Osteocyte (in vitro differentiated cells): ENCODE results near the gene FAM120C. TPM values are rescaled to one million over a fixed set of nuclear protein-coding genes. Genes with fewer than 3 reads are reported as not detected.

ENCODE experiments used
- DNase-seq: peaks from one replicate; pipeline ENCODE4 v3.0.0; 2021; ENCODE audit warnings: mixed read lengths; ENCODE audit not compliant: unreplicated experiment; ENCODE audit errors: extremely low spot score
- H3K27ac Mint-ChIP-seq: one replicate; pipeline ENCODE4 v1.8.0; 2021; ENCODE audit warnings: mild to moderate bottlenecking, mixed read lengths; ENCODE audit not compliant: unreplicated experiment
- H3K27me3 Mint-ChIP-seq: one replicate; pipeline ENCODE4 v1.8.0; 2021; ENCODE audit warnings: mixed read lengths; ENCODE audit not compliant: unreplicated experiment
- H3K36me3 Mint-ChIP-seq: one replicate; pipeline ENCODE4 v1.8.0; 2021; ENCODE audit warnings: mixed read lengths; ENCODE audit not compliant: unreplicated experiment
- H3K4me1 Mint-ChIP-seq: one replicate; pipeline ENCODE4 v1.8.0; 2021; ENCODE audit warnings: mixed read lengths; ENCODE audit not compliant: unreplicated experiment
- H3K4me3 Mint-ChIP-seq: one replicate; pipeline ENCODE4 v1.8.0; 2021; ENCODE audit warnings: mild to moderate bottlenecking, moderate library complexity, mixed read lengths; ENCODE audit not compliant: unreplicated experiment
- H3K9me3 Mint-ChIP-seq: one replicate; pipeline ENCODE4 v1.8.0; 2021; ENCODE audit warnings: mixed read lengths; ENCODE audit not compliant: unreplicated experiment
- long read RNA-seq: library from polyadenylated mRNA; unstranded; transcript quantifications from one replicate; pipeline ENCODE4 v2.0.0, GENCODE V29; 2021
- total RNA-seq: library from RNA; stranded (reverse); gene quantifications from 2 replicates; pipeline ENCODE4 v1.2.1, GENCODE V29; 2021
- TF ChIP-seq, protein P1 (sequence below): fragments of 200-600 bp; sonication (generic); IDR thresholded peaks from 2 replicates; pipeline ENCODE4 v1.5.0; 2021; ENCODE audit warnings: antibody characterized with exemption, mild to moderate bottlenecking, moderate library complexity

The FAM120C gene, protein sequence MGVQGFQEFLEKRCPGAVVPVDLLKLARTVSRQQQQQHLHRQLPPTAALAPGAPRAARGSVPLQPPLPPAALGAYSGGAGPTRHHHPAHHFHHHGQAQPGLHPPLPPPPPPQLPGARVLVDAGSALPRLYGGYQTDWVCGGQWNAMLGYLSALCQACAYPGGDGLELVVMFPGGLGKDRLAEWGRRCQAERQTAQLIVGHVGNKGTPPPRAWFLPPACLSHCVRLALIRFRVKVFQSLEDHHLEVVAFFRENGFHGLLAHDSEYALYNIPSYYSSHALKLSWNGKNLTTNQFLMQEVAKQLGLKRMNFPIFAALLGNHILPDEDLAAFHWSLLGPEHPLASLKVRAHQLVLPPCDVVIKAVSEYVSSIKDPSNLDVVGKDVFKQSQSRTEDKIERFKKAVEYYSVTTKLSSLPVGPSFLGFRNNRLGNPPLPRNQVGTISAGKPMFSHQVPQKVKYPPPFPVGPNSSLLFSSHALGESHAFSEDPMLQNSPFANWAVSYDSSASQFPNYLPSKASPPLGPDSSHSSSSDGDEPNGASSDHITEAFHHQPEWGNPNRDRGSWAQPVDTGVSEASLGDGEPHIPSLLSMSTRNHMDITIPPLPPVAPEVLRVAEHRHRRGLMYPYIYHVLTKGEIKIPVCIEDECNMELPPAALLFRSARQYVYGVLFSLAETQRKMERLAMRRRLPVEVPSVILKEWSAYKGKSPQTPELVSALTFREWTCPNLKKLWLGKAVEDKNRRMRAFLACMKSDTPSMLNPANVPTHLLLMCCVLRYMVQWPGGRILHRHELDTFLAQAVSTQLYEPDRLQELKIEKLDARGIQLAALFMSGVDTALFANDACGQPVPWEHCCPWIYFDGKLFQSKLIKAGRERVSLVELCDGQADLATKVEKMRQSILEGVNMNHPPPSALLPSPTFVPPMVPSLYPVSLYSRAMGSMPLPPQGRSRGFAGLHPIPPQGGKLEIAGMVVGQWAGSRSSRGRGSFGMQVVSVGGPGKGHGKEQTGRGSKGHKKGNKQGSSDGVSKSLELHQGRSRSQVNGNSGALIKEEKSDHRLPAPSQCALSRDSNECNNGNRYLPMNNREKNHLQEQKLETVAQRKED
- total RNA-seq, result 11.6 and 12.0 TPM in 2 replicates
- long read RNA-seq, partial matches to known transcripts, result 0 of 4 reads
- long read RNA-seq, other reads (novel, unspliced or antisense), result 4 of 4 reads

GRCh38 chrX:54182864-54183613 lies at the start of gene FAM120C:
Gene FAM120C (minus strand): TSS chrX:54183254. CDS start chrX:54183198, 56 bp downstream.
- Mint-ChIP-seq H3K36me3 (no peaks in the 10 kb centered on the region), H3K27me3 (no peaks in the 10 kb centered on the region), H3K9me3 (peaks cover 3% of the 10 kb centered on the region), H3K27ac (peak within 1 kb of the TSS; percentile 87), H3K4me3 (peak within 1 kb of the TSS; percentile 77), H3K4me1 (peaks cover 35% of the 10 kb centered on the region)
- TF ChIP-seq, protein P1, sequence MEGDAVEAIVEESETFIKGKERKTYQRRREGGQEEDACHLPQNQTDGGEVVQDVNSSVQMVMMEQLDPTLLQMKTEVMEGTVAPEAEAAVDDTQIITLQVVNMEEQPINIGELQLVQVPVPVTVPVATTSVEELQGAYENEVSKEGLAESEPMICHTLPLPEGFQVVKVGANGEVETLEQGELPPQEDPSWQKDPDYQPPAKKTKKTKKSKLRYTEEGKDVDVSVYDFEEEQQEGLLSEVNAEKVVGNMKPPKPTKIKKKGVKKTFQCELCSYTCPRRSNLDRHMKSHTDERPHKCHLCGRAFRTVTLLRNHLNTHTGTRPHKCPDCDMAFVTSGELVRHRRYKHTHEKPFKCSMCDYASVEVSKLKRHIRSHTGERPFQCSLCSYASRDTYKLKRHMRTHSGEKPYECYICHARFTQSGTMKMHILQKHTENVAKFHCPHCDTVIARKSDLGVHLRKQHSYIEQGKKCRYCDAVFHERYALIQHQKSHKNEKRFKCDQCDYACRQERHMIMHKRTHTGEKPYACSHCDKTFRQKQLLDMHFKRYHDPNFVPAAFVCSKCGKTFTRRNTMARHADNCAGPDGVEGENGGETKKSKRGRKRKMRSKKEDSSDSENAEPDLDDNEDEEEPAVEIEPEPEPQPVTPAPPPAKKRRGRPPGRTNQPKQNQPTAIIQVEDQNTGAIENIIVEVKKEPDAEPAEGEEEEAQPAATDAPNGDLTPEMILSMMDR, result no peak
- DNase-seq, result peak; percentile 86

DNA sequence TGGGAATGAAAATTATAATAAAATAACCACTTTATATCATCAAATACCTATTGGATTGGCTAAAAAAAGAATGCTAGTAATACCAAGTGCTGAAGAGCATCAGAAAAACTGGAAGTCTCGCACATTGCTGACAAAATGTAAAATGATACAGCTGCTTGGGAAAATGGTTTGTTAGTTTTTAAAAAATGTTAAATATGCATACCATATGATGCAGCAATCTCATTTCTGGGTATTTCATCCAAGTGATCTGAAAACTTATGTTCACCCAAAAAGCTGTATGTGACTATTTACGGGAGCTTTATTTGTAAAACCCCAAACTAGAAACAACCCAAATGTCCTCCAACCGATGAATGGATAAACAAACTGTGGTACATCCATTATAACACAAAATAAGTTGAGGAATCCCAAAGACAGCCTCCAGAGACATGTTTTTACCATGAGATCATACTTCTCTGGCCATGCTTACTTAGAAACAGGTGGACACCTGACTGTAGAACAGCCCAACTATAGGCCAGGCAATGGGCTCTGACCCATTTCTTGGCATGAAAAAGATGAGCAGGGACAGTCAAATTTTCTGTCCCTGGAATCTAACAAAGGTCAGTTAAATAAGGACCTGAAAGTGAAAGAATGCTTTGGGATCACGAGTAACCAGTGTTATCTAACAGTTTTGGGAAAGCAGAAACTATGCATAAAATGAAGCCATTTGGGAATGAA lies 47.5 kb upstream of the FAM120C start:
- no peak for DNase-seq
- Mint-ChIP-seq H3K36me3 (peaks cover 6% of the 10 kb centered on the region), H3K27ac (peak overlapping the region; percentile 59)

GRCh38 chrX:54223581-54223980 lies 40.5 kb upstream of the FAM120C start:
- Mint-ChIP-seq H3K4me1 (no peaks in the 10 kb centered on the region), H3K27ac (no peak overlapping the region), H3K36me3 (no peaks in the 10 kb centered on the region), H3K9me3 (peaks cover 10% of the 10 kb centered on the region), H3K27me3 (no peaks in the 10 kb centered on the region), H3K4me3 (no peak overlapping the region)
- DNase-seq, result no peak
- TF ChIP-seq, protein P1, result no peak

More for the DNA sequence above, 47.5 kb upstream of the FAM120C start:
- Mint-ChIP-seq H3K27me3 (no peaks in the 10 kb centered on the region), H3K4me1 (peaks cover 2% of the 10 kb centered on the region), H3K9me3 (peaks cover 18% of the 10 kb centered on the region), H3K4me3 (no peak overlapping the region)
- TF ChIP-seq, protein P1, result no peak

GRCh38 chrX:54213603-54214002 lies 30.5 kb upstream of the FAM120C start:
- no peaks in the 10 kb centered on the region for H3K36me3 Mint-ChIP-seq
- H3K4me1 Mint-ChIP-seq, result peaks cover 1% of the 10 kb centered on the region
- H3K27ac Mint-ChIP-seq, result no peak overlapping the region
- TF ChIP-seq, protein P1, result no peak
- peaks cover 4% of the 10 kb centered on the region for H3K9me3 Mint-ChIP-seq
- no peak overlapping the region for H3K4me3 Mint-ChIP-seq
- DNase-seq, result no peak
- no peaks in the 10 kb centered on the region for H3K27me3 Mint-ChIP-seq
